Endothelial cell of umbilical vein (primary cell): ENCODE measurements around the gene CNN2. TPM values are rescaled to one million over a fixed set of nuclear protein-coding genes. Genes with fewer than 3 reads are reported as not detected.
A peak's percentile ranks its signal among the peaks of the same experiment; 100 is the strongest.

Experiments used
- BruUV-seq: library from RNA; stranded (reverse); fragments of 400-500 nt; replicated peaks from 2 replicates; lab custom pipeline; 2021; lab: Mats Ljungman, UMichigan
- CTCF ChIA-PET: fragments of 300-600, 350-600 bp; sonication (Branson Sonifier 250); formaldehyde crosslinking; loops from one replicate; lab custom pipeline; 2021; ENCODE audit warnings: antibody characterized with exemption, inconsistent platforms; lab: Charles Lee
- POLR2A ChIA-PET: fragments of 300-600, 350-600 bp; sonication (Branson Sonifier 250); formaldehyde crosslinking; loops from one replicate; lab custom pipeline; 2021; ENCODE audit warnings: antibody characterized with exemption, inconsistent platforms; lab: Charles Lee
- DNase-seq: peaks from one replicate; pipeline ENCODE4 v3.0.0-alpha.2; 2011; ENCODE audit warnings: low read depth, low spot score
- FAIRE-seq: peaks from 2 replicates; lab custom pipeline; 2011; peaks lifted over from hg19 to GRCh38; lab: Jason Lieb, UNC
- H2AFZ ChIP-seq: 2 replicates; pipeline ENCODE4 v1.6.0; 2012; ENCODE audit warnings: low read depth, low read length, control low read depth, inconsistent platforms
- H3K27ac ChIP-seq: 2 replicates; pipeline ENCODE4 v1.5.1; 2011; ENCODE audit warnings: low read depth, mild to moderate bottlenecking, control low read depth, low read length, moderate library complexity; ENCODE audit not compliant: insufficient read depth
- H3K27me3 ChIP-seq, 2 experiments: 2 replicates each; pipeline versions ENCODE4 v1.6.0 to v1.6.1; 2011; ENCODE audit warnings: low read length in 2 of 2, mixed read lengths in 1 of 2; ENCODE audit not compliant: control insufficient read depth in 2 of 2, insufficient read depth in 2 of 2
- H3K36me3 ChIP-seq, 2 experiments: 2 replicates in 1 of 2; 3 replicates in 1 of 2; pipeline ENCODE4 v1.5.1; 2011; ENCODE audit warnings: low read length in 2 of 2, mild to moderate bottlenecking in 1 of 2, moderate library complexity in 1 of 2; ENCODE audit not compliant: control insufficient read depth in 2 of 2, insufficient read depth in 2 of 2; ENCODE audit errors: extremely low read depth in 1 of 2
- H3K4me1 ChIP-seq: 3 replicates; pipeline ENCODE4 v1.5.1; 2011; ENCODE audit warnings: mild to moderate bottlenecking, low read length; ENCODE audit not compliant: control insufficient read depth, insufficient read depth; ENCODE audit errors: extremely low read depth
- H3K4me2 ChIP-seq: 2 replicates; pipeline ENCODE4 v1.6.1; 2011; ENCODE audit warnings: low read length, control low read depth, mixed read lengths; ENCODE audit not compliant: insufficient read depth
- H3K4me3 ChIP-seq, 3 experiments: fragments of 200-600 bp in 1 of 3; sonication (generic), shearing (Covaris generic) in 1 of 3; replicated peaks in 1 of 3; 2 replicates each; pipeline ENCODE4 v1.5.1; 2011 to 2016; ENCODE audit warnings: control low read depth in 3 of 3, low read length in 3 of 3, mild to moderate bottlenecking in 2 of 3, inconsistent platforms in 1 of 3, low read depth in 1 of 3, moderate library complexity in 1 of 3; ENCODE audit not compliant: insufficient read depth in 1 of 3
- H3K79me2 ChIP-seq: 2 replicates; pipeline ENCODE4 v1.6.0; 2012; ENCODE audit warnings: low read length, inconsistent platforms; ENCODE audit not compliant: control insufficient read depth, insufficient read depth
- H3K9ac ChIP-seq: replicated peaks from 2 replicates; pipeline ENCODE3; 2011; ENCODE audit warnings: low read length, control low read depth; ENCODE audit not compliant: insufficient read depth; ENCODE audit errors: extremely low read depth
- H3K9me1 ChIP-seq: replicated peaks from 3 replicates; pipeline ENCODE4 v1.6.0; 2011; ENCODE audit warnings: mild to moderate bottlenecking, low read length; ENCODE audit not compliant: control insufficient read depth, insufficient read depth; ENCODE audit errors: extremely low read depth
- H3K9me3 ChIP-seq: replicated peaks from 2 replicates; pipeline ENCODE4 v1.5.1; 2012; ENCODE audit warnings: low read length, inconsistent platforms; ENCODE audit not compliant: control insufficient read depth, insufficient read depth
- H4K20me1 ChIP-seq: replicated peaks from 2 replicates; pipeline ENCODE3; 2011; ENCODE audit warnings: mild to moderate bottlenecking, low read length; ENCODE audit not compliant: control insufficient read depth, insufficient read depth; ENCODE audit errors: extremely low read depth
- CTCF ChIP-seq, 2 donors: IDR thresholded peaks; 1 replicate in 1 of 2; 2 replicates in 1 of 2; pipeline ENCODE4 v1.5.1; 2011; ENCODE audit warnings: low read length in 2 of 2, mild to moderate bottlenecking in 2 of 2, moderate library complexity in 2 of 2, control low read depth in 1 of 2, inconsistent platforms in 1 of 2, low read depth in 1 of 2; ENCODE audit not compliant: insufficient read depth in 1 of 2; ENCODE audit errors: extremely low read depth in 1 of 2
- FOS ChIP-seq: IDR thresholded peaks from 2 replicates; pipeline ENCODE4 v1.6.1; 2011; ENCODE audit warnings: mild to moderate bottlenecking, low read length, moderate library complexity, borderline replicate concordance; ENCODE audit not compliant: insufficient read depth
- MAX ChIP-seq: IDR thresholded peaks from 2 replicates; pipeline ENCODE4 v1.6.1; 2011; ENCODE audit not compliant: insufficient read depth, insufficient read length
- MYC ChIP-seq: IDR thresholded peaks from one replicate; pipeline ENCODE4 v1.6.1; 2011; ENCODE audit warnings: mild to moderate bottlenecking, low read depth, low read length
- POLR2A ChIP-seq: IDR thresholded peaks from 2 replicates; pipeline ENCODE4 v1.6.1; 2012; ENCODE audit warnings: low read depth, mild to moderate bottlenecking, control low read depth, low read length
- dilution Hi-C: fragments of 300-500 bp; cut with MboI; formaldehyde crosslinking; loops from one replicate; pipeline ENCODE4 v1.15.0; 2019; ENCODE audit warnings: low sequenced_read_pairs; ENCODE audit not compliant: extremely low pct_ligation_motif_present
- intact Hi-C: fragments of 100-400 bp; cut with micrococcal nuclease; formaldehyde crosslinking; loops from one replicate; pipeline ENCODE4 v1.10.0; 2022
- polyA plus RNA-seq, 4 experiments: library from polyadenylated mRNA; depleted of rRNA in 3 of 4; stranded (reverse) in 3 of 4; unstranded in 1 of 4; fragments of >200 nt; gene quantifications; 2 replicates each; pipeline versions ENCODE4 v1.2.1 to v1.2.3, GENCODE V29; 2011 to 2012; ENCODE audit warnings: missing spikeins in 1 of 4
- total RNA-seq: library from RNA; stranded (reverse); gene quantifications from 2 replicates; pipeline ENCODE4 v1.2.3, GENCODE V29; 2021

Gene CNN2
- total and polyA plus RNA-seq, 2 donors (not counting 3 experiments of a cell fraction or from before 2014, with no cell fraction given) = 207 to 286 TPM

- H3K27ac ChIP-seq = no peak overlapping the region
- no peak overlapping the region for H2AFZ ChIP-seq
- no peaks in the 10 kb centered on the region for H4K20me1 ChIP-seq
- H3K36me3 ChIP-seq = no peaks in the 10 kb centered on the region
- no peaks in the 10 kb centered on the region for H3K79me2 ChIP-seq
- no peak overlapping the region for H3K4me3 ChIP-seq
- ChIA-PET POLR2A (no interaction called here), CTCF (interaction anchor here (0.9 to 1.7 kb wide), 7 partner anchors 9 to 157 kb away, joined by 3 to 7 read pairs (median 3); partner anchors contain the start of genes ARHGAP45 and GPX4)
- intact Hi-C loops = no loop called here
- no peak overlapping the region for H3K9ac ChIP-seq
- no peaks in the 10 kb centered on the region for H3K27me3 ChIP-seq
- no peaks in the 10 kb centered on the region for H3K9me3 ChIP-seq
- FAIRE-seq (peak; percentile 70), DNase-seq (peak; percentile 29)
- H3K4me2 ChIP-seq = no peak overlapping the region
- TF ChIP-seq MYC (no peak), FOS (no peak), CTCF (IDR thresholded peaks at IDR 0.05; ENCODE audit: extremely low read depth in 1 of 2, insufficient read depth in 1 of 2, low read depth in 1 of 2, low read length in 2 of 2) (peak in 1 of 2 donors; percentile 19)
- H3K9me1 ChIP-seq = no peaks in the 10 kb centered on the region
- no TSS peak for BruUV-seq
- H3K4me1 ChIP-seq = no peaks in the 10 kb centered on the region
- dilution Hi-C loops = no loop called here
These were observed 30.9 kb downstream of the CNN2 start for GRCh38 chr19:1057176-1057855.

GRCh38 chr19:1058112-1058511 lies 31.7 kb downstream of the CNN2 start:
- H3K27me3 ChIP-seq = no peaks in the 10 kb centered on the region
- no peaks in the 10 kb centered on the region for H3K9me3 ChIP-seq
- H3K9me1 ChIP-seq = no peaks in the 10 kb centered on the region
- ChIA-PET CTCF (interaction anchor here (0.5 to 1.7 kb wide), 6 partner anchors 9 to 156 kb away, joined by 3 to 7 read pairs (median 3); partner anchors contain the start of gene GPX4), POLR2A (no interaction called here)
- TF ChIP-seq MAX = no peak
- no peak for TF ChIP-seq POLR2A
- FAIRE-seq (no peak), DNase-seq (no peak)
- dilution Hi-C loops = no loop called here
- no peaks in the 10 kb centered on the region for H4K20me1 ChIP-seq
- H3K79me2 ChIP-seq = no peaks in the 10 kb centered on the region
- intact Hi-C loops = no loop called here
- H3K4me2 ChIP-seq = no peak overlapping the region
- BruUV-seq = no TSS peak
- no peak overlapping the region for H3K27ac ChIP-seq
- no peak overlapping the region for H3K4me3 ChIP-seq
- no peaks in the 10 kb centered on the region for H3K36me3 ChIP-seq
- no peaks in the 10 kb centered on the region for H3K4me1 ChIP-seq
- H3K9ac ChIP-seq = no peak overlapping the region
- H2AFZ ChIP-seq = no peak overlapping the region
